ENCODE results near the gene FMN2. TPM values are rescaled to one million over a fixed set of nuclear protein-coding genes. Genes with fewer than 3 reads are reported as not detected.

Gene FMN2
- total RNA-seq, 4 donors from 2014 or later = 0.75 to 1.8 (median 1.2) TPM

DNA sequence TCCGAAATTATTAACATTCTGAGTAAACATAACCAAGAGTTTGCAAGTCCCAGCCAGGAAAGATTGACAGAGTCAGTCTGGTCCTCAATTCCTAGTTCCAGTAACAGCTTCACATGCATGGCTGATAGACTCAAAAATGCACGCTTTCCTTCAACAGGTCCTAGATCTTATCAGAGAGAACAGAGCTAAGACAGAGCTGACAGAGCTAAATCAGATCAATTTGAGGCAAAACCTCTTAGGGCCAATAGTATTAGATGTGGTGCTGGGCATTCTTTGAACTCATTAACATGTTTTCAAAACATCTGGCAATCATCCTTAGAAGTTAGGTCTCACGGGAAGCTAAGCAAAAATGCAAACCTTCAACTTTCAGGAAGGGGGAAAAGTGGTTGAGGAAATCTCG, 406.2 kb downstream of the FMN2 start:
- TF ChIP-seq, protein P1, sequence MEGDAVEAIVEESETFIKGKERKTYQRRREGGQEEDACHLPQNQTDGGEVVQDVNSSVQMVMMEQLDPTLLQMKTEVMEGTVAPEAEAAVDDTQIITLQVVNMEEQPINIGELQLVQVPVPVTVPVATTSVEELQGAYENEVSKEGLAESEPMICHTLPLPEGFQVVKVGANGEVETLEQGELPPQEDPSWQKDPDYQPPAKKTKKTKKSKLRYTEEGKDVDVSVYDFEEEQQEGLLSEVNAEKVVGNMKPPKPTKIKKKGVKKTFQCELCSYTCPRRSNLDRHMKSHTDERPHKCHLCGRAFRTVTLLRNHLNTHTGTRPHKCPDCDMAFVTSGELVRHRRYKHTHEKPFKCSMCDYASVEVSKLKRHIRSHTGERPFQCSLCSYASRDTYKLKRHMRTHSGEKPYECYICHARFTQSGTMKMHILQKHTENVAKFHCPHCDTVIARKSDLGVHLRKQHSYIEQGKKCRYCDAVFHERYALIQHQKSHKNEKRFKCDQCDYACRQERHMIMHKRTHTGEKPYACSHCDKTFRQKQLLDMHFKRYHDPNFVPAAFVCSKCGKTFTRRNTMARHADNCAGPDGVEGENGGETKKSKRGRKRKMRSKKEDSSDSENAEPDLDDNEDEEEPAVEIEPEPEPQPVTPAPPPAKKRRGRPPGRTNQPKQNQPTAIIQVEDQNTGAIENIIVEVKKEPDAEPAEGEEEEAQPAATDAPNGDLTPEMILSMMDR (IDR thresholded peaks at IDR 0.05; ENCODE audit: low read depth) = no peak

DNA sequence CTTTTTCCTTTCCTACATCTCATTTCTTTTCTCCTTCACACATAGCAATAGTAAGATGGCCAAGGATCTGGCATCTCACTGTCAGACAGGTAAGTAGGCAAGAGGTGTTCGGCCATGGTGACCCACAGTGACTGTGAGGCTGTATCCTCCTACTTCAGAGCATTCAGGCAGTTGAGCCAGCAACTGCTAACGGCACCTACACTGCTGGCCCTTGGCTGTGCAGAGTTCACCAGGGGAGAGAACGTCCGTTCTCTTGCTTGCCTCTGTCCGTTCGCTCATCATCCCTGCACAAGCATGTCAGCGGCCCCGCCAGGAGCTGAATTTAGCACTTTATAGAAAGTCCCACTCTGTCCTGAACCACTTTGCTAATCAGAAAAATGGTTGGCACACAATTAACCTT, 406.7 kb downstream of the FMN2 start:
- TF ChIP-seq, protein P1 (IDR thresholded peaks at IDR 0.05; ENCODE audit: low read depth) = no peak

DNA sequence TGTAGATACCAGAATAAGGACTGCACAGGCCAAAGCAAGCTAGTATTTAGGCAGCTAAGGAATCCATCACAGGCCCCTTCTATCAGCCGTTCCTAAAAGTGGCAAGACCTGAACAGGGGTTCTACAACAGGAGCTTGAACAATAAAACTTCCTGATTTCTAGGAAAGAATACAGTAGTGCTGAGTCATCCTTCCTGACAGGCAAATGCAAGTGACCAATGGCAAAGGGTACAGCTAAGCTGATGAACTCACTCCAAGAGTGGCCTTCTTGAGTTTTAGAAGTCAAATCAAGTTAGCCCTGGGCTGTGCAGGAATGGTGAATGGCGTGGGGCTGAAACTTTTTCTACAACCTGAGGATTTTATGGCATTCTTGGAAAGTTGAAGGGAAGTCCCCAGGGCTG, 407.3 kb downstream of the FMN2 start:
- TF ChIP-seq, protein P1 (IDR thresholded peaks at IDR 0.05; ENCODE audit: low read depth) = no peak

DNA sequence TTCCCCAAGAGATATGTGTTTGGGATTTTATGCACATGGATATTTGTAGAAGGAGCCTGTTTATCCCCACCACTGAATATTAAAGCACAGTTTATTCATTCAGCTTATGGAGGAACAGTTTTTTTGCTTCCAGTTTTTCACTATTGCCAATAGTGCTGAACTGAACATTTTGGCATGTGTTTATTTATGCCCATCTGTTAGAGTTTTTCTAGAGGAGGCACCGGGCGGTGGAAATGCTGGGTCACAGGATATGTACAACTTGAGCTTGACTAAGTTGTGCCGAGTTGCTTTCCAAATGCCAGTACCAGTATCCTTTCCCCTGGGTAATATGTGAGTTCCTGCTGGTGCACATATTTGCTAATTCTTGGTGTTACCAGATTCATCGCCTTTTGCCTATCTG, 409.0 kb downstream of the FMN2 start:
- TF ChIP-seq, protein P1 (IDR thresholded peaks at IDR 0.05; ENCODE audit: low read depth) = no peak

DNA sequence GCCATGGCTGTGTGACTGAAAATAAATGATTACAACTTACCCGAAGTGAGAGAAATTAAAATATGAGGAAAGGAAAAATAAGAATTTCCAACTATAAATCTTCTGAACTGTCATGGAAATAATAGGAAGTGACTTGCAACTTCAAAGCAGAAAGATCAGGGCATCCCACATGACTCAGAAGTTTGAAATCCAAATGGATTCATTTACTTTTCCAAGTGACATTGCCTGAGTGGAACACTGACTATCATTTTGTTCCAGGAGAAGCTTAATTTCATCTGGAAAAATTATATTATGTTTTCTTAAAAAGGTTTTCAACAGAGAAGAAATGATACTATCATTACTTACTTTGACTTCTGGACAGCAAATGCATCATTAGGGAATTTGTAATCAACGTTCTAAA, 409.4 kb downstream of the FMN2 start:
- TF ChIP-seq, protein P1 (IDR thresholded peaks at IDR 0.05; ENCODE audit: low read depth) = no peak

DNA sequence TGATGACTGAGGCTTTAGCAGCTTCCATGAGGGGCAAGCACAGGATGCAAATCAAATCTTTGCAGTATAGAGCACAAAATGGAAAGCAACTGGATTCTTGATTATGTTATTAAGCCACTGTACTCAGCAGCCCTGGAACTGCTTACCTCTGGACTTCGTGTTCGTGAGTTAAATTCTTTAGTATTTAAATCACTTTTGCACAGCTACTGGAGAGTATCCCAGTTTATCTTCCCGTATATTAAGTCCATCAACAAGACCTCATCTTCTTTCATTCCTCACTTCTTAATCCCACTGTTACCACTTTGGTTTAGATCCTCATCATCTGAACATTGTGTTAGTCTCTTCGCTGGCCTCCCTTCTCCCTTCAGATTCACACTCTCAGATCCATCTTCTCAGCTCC, 411.4 kb downstream of the FMN2 start:
- TF ChIP-seq, protein P1 (IDR thresholded peaks at IDR 0.05; ENCODE audit: low read depth) = no peak

DNA sequence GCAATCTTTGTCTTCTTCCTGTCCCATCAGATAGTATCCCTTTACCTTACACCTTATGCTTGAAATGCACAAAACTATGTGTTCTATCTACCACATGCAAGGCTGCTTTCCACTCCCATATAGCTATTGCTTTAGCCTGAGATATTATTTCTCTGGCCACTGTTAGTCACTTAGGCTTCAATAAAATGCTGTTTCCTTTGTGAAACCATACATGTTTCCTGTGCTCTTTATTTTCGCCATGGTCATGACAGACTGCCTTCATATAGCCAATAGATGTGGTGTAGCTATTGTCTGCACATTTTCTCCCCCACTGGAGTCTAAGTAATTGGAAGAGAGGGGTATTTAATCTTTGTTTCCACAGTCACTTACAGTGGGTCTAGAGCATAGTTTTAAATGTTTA, 411.9 kb downstream of the FMN2 start:
- TF ChIP-seq, protein P1 (IDR thresholded peaks at IDR 0.05; ENCODE audit: low read depth) = no peak

All from subcutaneous adipose tissue (tissue), 4 donors.